ENCODE data around the gene NABP2. TPM values are rescaled to one million over a fixed set of nuclear protein-coding genes. Genes with fewer than 3 reads are reported as not detected.

The NABP2 gene
- total and polyA plus RNA-seq, 8 donors: 1.2 to 36.5 (median 13.6) TPM

DNA sequence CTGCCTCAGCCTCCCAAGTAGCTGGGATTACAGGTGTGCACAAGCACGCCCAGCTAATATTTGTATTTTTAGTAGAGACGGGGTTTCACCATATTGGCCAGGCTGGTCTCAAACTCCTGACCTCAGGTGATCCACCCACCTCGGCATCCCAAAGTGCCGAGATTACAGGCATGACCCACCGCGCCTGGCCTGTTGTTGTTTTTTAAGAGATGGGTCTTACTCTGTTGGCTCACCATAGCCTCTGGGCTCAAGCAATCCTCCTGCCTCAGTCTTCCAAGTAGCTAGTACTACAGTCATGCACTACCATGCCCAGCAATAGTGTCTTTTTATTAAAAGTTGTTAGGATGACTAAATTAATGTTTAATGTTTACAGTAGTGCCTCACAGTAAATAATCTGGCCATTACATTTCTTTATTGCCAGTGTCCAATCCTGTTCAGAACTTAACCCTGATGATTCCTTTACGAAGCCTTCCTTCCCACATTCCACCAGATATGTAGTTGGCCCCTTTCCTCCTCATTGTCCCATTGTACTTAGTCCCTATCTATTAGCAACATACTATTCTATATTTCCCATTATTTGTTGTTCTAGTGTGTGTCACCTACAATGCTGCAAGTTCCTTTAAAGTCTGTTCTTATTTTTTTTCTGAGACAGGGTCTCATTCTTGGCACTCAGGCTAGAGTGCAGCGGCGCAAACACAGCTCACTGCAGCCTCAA lies 26.1 kb upstream of the NABP2 start:
- Histone ChIP-seq H3K36me3 (no peaks in the 10 kb centered on the region), H3K4me1 (peaks cover 0 to 7% (median 3%) of the 10 kb centered on the region in 4 donors), H3K27me3 (no peaks in the 10 kb centered on the region), H3K27ac (no peak overlapping the region), H3K4me3 (no peak overlapping the region), H3K9me3 (no peaks in the 10 kb centered on the region)
- TF ChIP-seq EP300 (IDR thresholded peaks at IDR 0.05): no peak
- TF ChIP-seq, protein P1, sequence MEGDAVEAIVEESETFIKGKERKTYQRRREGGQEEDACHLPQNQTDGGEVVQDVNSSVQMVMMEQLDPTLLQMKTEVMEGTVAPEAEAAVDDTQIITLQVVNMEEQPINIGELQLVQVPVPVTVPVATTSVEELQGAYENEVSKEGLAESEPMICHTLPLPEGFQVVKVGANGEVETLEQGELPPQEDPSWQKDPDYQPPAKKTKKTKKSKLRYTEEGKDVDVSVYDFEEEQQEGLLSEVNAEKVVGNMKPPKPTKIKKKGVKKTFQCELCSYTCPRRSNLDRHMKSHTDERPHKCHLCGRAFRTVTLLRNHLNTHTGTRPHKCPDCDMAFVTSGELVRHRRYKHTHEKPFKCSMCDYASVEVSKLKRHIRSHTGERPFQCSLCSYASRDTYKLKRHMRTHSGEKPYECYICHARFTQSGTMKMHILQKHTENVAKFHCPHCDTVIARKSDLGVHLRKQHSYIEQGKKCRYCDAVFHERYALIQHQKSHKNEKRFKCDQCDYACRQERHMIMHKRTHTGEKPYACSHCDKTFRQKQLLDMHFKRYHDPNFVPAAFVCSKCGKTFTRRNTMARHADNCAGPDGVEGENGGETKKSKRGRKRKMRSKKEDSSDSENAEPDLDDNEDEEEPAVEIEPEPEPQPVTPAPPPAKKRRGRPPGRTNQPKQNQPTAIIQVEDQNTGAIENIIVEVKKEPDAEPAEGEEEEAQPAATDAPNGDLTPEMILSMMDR (IDR thresholded peaks at IDR 0.05): no peak
- no peak for TF ChIP-seq POLR2AphosphoS5 (IDR thresholded peaks at IDR 0.05)
- no peak for TF ChIP-seq POLR2A (IDR thresholded peaks at IDR 0.05)
- no peak for DNase-seq
- WGBS, 5 donors: 75 to 82% (median 81%) methylated on average over 9 of the region's 9 CpGs
- intact Hi-C loops (cut with DNase I; ENCODE audit: low total_unique reads): no loop called here

DNA sequence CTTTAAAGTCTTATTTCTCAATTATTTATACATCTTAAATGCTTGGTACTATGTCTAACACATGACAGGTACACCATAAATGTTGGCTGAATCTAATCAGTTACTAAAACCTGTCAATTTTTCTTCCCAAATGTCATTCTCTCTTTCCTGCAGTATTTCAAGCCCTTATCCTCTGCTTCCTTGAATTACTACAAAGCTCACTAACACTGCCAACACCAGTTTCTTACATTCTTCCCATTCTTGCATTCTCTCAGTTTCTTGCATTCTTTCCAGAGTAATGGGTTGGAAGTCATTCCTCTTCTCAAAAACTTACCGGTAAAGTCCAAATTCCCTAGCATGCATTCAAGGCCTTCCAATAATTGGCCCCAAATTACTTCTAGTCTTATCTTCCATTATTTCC lies 25.3 kb upstream of the NABP2 start:
- Histone ChIP-seq H3K27ac (no peak overlapping the region), H3K27me3 (no peaks in the 10 kb centered on the region), H3K36me3 (peaks cover 0 to under 1% (median 0%) of the 10 kb centered on the region in 4 donors), H3K4me1 (peaks cover 0 to 7% (median 3%) of the 10 kb centered on the region in 4 donors), H3K4me3 (no peak overlapping the region), H3K9me3 (no peaks in the 10 kb centered on the region)
- WGBS, 5 donors: 65 to 91% (median 77%) methylated on average over 1 of the region's 1 CpG
- intact Hi-C loops (cut with DNase I; ENCODE audit: low total_unique reads): no loop called here
- no peak for DNase-seq
- no peak for TF ChIP-seq EP300 (IDR thresholded peaks at IDR 0.05)
- TF ChIP-seq, protein P1 (IDR thresholded peaks at IDR 0.05): no peak
- no peak for TF ChIP-seq POLR2A (IDR thresholded peaks at IDR 0.05)
- TF ChIP-seq POLR2AphosphoS5 (IDR thresholded peaks at IDR 0.05): no peak

DNA sequence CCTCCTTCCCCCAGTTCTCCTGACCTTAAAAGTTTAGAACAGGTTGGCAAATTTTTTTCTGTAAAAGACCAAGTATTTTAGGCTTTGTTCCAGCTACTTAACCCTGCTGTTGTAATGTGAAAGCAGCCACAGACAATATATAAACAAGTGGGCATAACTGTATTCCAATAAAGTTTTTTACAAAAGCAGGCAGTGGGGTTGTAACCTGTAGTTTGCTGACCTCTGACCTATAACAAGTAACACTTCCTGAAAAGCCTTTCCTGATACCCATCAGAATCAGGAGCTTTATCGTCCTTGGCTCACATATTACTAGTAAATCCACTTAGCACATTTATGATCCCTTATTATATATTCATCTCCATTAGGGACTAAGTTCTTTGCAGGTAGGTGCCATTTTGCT lies 21.8 kb upstream of the NABP2 start:
- Histone ChIP-seq H3K36me3 (peaks cover 26 to 34% (median 32%) of the 10 kb centered on the region in 4 donors), H3K4me3 (no peak overlapping the region), H3K9me3 (no peaks in the 10 kb centered on the region), H3K27ac (peak overlapping the region in 1 of 5 donors; percentile 8), H3K4me1 (peaks cover 0 to 18% (median 4%) of the 10 kb centered on the region in 4 donors), H3K27me3 (no peaks in the 10 kb centered on the region)
- TF ChIP-seq EP300 (IDR thresholded peaks at IDR 0.05): no peak
- TF ChIP-seq, protein P1 (IDR thresholded peaks at IDR 0.05): no peak
- no peak for TF ChIP-seq POLR2A (IDR thresholded peaks at IDR 0.05)
- no peak for TF ChIP-seq POLR2AphosphoS5 (IDR thresholded peaks at IDR 0.05)
- intact Hi-C loops (cut with DNase I; ENCODE audit: low total_unique reads): no loop called here
- WGBS, 5 donors: 17 to 28% (median 21%) methylated on average over 1 of the region's 1 CpG
- no peak for DNase-seq

DNA sequence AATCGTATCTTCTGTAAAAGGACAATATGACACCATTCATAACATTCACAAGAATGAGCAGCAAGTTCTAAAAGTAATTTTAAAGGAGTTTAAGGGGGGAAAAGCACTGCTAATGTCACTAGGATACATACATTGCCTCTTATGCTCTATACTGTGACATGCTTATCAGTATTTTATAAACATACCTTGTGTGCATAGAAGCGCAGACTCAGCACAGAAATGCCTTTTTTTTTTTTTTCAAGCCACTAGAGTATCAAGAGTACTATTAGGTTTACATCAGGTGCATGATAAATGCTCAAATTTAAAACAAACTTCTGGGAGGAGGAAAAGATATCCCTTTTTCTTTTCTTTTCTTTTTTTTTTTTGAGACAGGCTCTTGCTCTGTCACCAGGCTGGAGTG lies 21.3 kb upstream of the NABP2 start:
- no peak for TF ChIP-seq POLR2AphosphoS5 (IDR thresholded peaks at IDR 0.05)
- peaks cover 0 to 18% (median 4%) of the 10 kb centered on the region in 4 donors for H3K4me1 ChIP-seq
- WGBS, 5 donors: 45 to 67% (median 51%) methylated on average over 2 of the region's 2 CpGs
- H3K36me3 ChIP-seq: peaks cover 31 to 39% (median 37%) of the 10 kb centered on the region in 4 donors
- no peaks in the 10 kb centered on the region for H3K9me3 ChIP-seq
- intact Hi-C loops (cut with DNase I; ENCODE audit: low total_unique reads): no loop called here
- H3K27me3 ChIP-seq: no peaks in the 10 kb centered on the region
- no peak overlapping the region for H3K4me3 ChIP-seq
- no peak for DNase-seq
- H3K27ac ChIP-seq: peak overlapping the region in 1 of 5 donors; percentile 8

DNA sequence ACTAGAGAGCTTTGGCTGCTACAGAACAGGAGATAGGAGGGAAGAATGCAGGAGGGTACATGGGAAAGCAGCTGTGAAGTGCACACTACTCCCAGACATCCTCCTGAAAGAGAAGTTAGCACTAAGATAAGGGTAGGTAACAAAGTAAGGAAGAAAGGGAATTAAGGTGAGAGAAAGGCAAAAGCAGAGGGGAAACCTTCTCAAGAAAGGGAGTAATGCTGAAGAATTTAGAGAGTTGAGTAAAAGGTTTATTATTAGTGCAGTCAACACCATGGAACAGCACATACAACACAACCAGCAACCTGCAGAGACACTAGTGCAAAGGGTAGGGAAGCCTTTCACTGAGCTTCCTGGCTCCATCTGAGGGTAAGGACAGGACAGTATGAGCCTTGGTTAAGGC lies 19.9 kb upstream of the NABP2 start:
- no peak for TF ChIP-seq EP300 (IDR thresholded peaks at IDR 0.05)
- no peak for TF ChIP-seq POLR2A (IDR thresholded peaks at IDR 0.05)
- TF ChIP-seq POLR2AphosphoS5 (IDR thresholded peaks at IDR 0.05): no peak
- TF ChIP-seq, protein P1 (IDR thresholded peaks at IDR 0.05): no peak
- Histone ChIP-seq H3K36me3 (peaks cover 41 to 54% (median 51%) of the 10 kb centered on the region in 4 donors), H3K27me3 (no peaks in the 10 kb centered on the region), H3K4me3 (no peak overlapping the region), H3K27ac (peak overlapping the region in 1 of 5 donors; percentile 24), H3K9me3 (no peaks in the 10 kb centered on the region), H3K4me1 (peaks cover 0 to 18% (median 4%) of the 10 kb centered on the region in 4 donors)
- intact Hi-C loops (cut with DNase I; ENCODE audit: low total_unique reads): no loop called here
- DNase-seq: no peak
